ENCODE results near the gene FKBP3.
"Not testable (repeated sequence)": the region's sequence is repeated elsewhere in the genome, so short reads cannot be mapped to it uniquely, and the experiment has no call there.

FKBP3 gene

DNA sequence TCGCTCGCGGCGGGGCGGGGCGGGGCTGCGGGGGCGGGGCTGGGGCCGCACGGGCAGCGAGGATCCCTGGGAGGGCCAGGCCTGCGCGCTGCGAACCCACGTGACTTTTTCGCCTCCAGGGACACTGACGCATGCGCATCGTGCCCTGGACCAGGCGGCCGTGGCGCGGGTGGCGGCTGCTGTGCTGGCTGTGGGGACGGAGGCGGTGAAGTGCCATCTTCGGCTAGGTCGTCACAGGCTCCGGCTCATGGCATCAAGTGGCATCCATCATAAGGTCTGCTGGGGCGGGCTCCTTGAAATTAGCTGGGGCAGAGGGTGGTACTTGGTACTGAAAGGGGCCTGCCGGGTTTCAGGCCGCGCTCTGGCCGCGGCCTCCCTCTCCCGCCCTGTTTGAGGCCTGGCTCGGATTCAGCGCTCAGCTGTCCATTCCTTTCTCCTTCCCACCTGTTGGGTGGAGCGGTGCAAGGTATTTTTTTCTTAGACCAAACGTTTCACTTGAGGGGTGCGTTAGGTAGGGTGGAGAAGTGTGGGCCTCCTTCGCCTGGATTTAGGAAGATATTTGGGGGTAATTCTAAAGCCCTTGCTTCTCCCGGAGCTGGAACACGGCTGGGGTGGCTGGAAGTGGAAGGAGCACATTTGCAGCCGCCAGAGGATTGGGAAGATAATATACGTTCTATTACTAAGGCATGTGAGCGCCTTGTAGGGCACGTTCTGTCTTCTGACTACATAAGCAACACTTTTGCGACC is 50.1 kb downstream of the FKBP3 start, which contains the start of gene PRPF39:
PRPF39 (plus strand) TSS at position 141 of the 747 bp plus-strand sequence. CDS start 11,124 bp downstream, outside the sequence.
- peak; percentile 87 for DNase-seq (ENCODE audit: low read depth, low spot score)
- H3K4me3 ChIP-seq (ENCODE audit: low read depth, low read length) = peak within 1 kb of the TSS; percentile 91
- TF ChIP-seq, protein P1, sequence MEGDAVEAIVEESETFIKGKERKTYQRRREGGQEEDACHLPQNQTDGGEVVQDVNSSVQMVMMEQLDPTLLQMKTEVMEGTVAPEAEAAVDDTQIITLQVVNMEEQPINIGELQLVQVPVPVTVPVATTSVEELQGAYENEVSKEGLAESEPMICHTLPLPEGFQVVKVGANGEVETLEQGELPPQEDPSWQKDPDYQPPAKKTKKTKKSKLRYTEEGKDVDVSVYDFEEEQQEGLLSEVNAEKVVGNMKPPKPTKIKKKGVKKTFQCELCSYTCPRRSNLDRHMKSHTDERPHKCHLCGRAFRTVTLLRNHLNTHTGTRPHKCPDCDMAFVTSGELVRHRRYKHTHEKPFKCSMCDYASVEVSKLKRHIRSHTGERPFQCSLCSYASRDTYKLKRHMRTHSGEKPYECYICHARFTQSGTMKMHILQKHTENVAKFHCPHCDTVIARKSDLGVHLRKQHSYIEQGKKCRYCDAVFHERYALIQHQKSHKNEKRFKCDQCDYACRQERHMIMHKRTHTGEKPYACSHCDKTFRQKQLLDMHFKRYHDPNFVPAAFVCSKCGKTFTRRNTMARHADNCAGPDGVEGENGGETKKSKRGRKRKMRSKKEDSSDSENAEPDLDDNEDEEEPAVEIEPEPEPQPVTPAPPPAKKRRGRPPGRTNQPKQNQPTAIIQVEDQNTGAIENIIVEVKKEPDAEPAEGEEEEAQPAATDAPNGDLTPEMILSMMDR (IDR thresholded peaks at IDR 0.05; ENCODE audit: low read depth, low read length) = no peak
- in situ Hi-C loops (cut with HindIII; ENCODE audit: low sequenced_read_pairs) = no loop called here

DNA sequence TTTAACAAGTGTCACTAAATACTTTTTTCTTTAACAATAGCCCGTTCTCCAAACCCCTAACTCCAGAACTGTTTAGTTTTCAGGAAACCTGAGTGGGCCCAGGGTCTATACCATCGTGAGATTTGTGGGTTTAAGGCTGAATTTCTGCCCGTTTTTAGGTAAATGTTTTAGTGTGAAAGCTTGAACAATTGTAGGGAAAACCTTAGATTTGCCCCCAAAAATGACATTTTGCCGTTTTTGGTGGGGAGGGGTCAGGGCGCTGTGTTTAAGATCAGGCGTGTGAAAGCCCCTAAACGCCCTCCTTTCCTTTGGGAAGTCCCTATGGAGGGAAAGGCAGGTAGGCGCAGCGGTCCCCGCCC is 50.7 kb downstream of the FKBP3 start:
- TF ChIP-seq, protein P1 (IDR thresholded peaks at IDR 0.05; ENCODE audit: low read depth, low read length) = no peak
- no peak for DNase-seq (ENCODE audit: low read depth, low spot score)
- peak overlapping the region; percentile 91 for H3K4me3 ChIP-seq (ENCODE audit: low read depth, low read length)
- in situ Hi-C loops (cut with HindIII; ENCODE audit: low sequenced_read_pairs) = no loop called here

DNA sequence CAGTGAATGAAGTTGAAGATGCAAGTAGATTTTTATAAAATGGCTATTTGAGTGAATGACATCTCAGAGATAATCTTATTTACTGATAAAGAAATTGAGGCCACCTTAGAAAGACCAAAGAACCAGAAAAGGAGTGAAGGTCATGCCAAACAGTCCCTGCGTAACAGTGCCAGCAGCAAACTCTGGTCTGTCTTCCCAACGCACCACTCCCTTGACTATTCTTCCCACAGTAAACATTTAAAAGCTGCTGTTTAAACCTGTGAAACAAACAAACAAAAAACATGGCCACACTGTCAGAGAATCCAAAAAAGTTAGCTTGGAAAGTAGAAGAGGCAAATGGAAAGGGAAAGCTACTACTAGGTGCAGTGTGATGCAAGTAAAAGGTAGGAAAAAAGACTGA is 51.9 kb downstream of the FKBP3 start:
- in situ Hi-C loops (cut with HindIII; ENCODE audit: low sequenced_read_pairs) = no loop called here
- TF ChIP-seq, protein P1 (IDR thresholded peaks at IDR 0.05; ENCODE audit: low read depth, low read length) = no peak
- no peak overlapping the region for H3K4me3 ChIP-seq (ENCODE audit: low read depth, low read length)

GRCh38 chr14:45081096-45081495 is 53.2 kb downstream of the FKBP3 start:
- DNase-seq (ENCODE audit: low read depth, low spot score); in situ Hi-C loops (cut with HindIII; ENCODE audit: low sequenced_read_pairs): not testable (repeated sequence)

More for the DNA sequence above, 51.9 kb downstream of the FKBP3 start:
- DNase-seq (ENCODE audit: low read depth, low spot score) = no peak

GRCh38 chr14:45080416-45080968 is 53.8 kb downstream of the FKBP3 start:
- DNase-seq (ENCODE audit: low read depth, low spot score); H3K4me3 ChIP-seq (ENCODE audit: low read depth, low read length); in situ Hi-C loops (cut with HindIII; ENCODE audit: low sequenced_read_pairs): not testable (repeated sequence)

More at GRCh38 chr14:45081096-45081495, 53.2 kb downstream of the FKBP3 start:
- not testable (repeated sequence) for H3K4me3 ChIP-seq (ENCODE audit: low read depth, low read length)

- TF ChIP-seq, protein P1 (IDR thresholded peaks at IDR 0.05; ENCODE audit: low read depth, low read length) = no peak
- no peak overlapping the region for H3K4me3 ChIP-seq (ENCODE audit: low read depth, low read length)
- no peak for DNase-seq (ENCODE audit: low read depth, low spot score)
- in situ Hi-C loops (cut with HindIII; ENCODE audit: low sequenced_read_pairs) = no loop called here
Measured at GRCh38 chr14:45078323-45078722, 56.0 kb downstream of the FKBP3 start.

GRCh38 chr14:45073231-45073879 is 60.9 kb downstream of the FKBP3 start:
- in situ Hi-C loops (cut with HindIII; ENCODE audit: low sequenced_read_pairs) = no loop called here
- DNase-seq (ENCODE audit: low read depth, low spot score) = no peak
- TF ChIP-seq, protein P1 (IDR thresholded peaks at IDR 0.05; ENCODE audit: low read depth, low read length) = no peak
- H3K4me3 ChIP-seq (ENCODE audit: low read depth, low read length) = no peak overlapping the region
